Measurements from ENCODE around the gene TOMM34. TPM values are rescaled to one million over a fixed set of nuclear protein-coding genes. Genes with fewer than 3 reads are reported as not detected.
A peak's percentile ranks its signal among the peaks of the same experiment; 100 is the strongest.

TOMM34 gene
- total RNA-seq, 1 donor from 2014 or later: 27.3 TPM

- Histone ChIP-seq H3K79me2 (ENCODE audit: low read depth) (peaks cover under 1% of the 10 kb centered on the region), H3K9ac (no peak overlapping the region), H3K9me3 (ENCODE audit: low read depth) (no peaks in the 10 kb centered on the region), H3K4me3 (no peak overlapping the region), H3K27me3 (no peaks in the 10 kb centered on the region), H2AFZ (replicated peaks) (no peak overlapping the region), H3K4me2 (no peak overlapping the region), H4K20me1 (ENCODE audit: low read depth) (peaks cover 12% of the 10 kb centered on the region), H3K36me3 (no peaks in the 10 kb centered on the region), H3K27ac (no peak overlapping the region), H3K4me1 (no peaks in the 10 kb centered on the region), H3F3A (ENCODE audit: low read depth) (peaks cover 9% of the 10 kb centered on the region)
- Mint-ChIP-seq H3K36me3 (peaks cover 11% of the 10 kb centered on the region), H3K4me3 (no peak overlapping the region), H3K4me1 (no peaks in the 10 kb centered on the region), H3K27ac (no peak overlapping the region), H3K9me3 (no peaks in the 10 kb centered on the region), H3K27me3 (ENCODE audit: insufficient read depth, low read depth) (no peaks in the 10 kb centered on the region)
- DNase-seq (ENCODE audit: low spot score): no peak
- TF ChIP-seq EZH2 (IDR thresholded peaks at IDR 0.05) (no peak), EZH2phosphoT487 (IDR thresholded peaks at IDR 0.05) (no peak)
- TF ChIP-seq, protein P1, sequence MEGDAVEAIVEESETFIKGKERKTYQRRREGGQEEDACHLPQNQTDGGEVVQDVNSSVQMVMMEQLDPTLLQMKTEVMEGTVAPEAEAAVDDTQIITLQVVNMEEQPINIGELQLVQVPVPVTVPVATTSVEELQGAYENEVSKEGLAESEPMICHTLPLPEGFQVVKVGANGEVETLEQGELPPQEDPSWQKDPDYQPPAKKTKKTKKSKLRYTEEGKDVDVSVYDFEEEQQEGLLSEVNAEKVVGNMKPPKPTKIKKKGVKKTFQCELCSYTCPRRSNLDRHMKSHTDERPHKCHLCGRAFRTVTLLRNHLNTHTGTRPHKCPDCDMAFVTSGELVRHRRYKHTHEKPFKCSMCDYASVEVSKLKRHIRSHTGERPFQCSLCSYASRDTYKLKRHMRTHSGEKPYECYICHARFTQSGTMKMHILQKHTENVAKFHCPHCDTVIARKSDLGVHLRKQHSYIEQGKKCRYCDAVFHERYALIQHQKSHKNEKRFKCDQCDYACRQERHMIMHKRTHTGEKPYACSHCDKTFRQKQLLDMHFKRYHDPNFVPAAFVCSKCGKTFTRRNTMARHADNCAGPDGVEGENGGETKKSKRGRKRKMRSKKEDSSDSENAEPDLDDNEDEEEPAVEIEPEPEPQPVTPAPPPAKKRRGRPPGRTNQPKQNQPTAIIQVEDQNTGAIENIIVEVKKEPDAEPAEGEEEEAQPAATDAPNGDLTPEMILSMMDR (IDR thresholded peaks at IDR 0.05): no peak
These were observed 42.8 kb downstream of the TOMM34 start for GRCh38 chr20:44917399-44917798.

DNA sequence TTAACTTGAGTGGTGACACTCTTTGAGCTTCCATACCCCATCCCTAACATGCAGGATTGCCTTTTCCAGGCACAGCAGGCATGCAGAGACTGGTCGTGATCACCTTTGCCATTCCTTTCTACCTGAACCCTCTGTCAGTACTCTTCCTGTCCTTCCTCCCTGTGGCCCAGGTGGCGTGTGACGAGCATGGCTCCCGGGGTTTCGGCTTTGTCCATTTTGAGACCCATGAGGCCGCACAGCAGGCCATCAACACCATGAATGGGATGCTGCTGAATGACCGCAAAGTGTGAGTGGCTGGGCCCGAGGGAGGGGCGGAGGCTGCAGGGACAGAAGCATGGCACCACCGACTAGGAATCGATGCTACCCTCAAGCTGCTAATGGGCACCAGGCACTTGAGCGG, 43.6 kb downstream of the TOMM34 start:
- Histone ChIP-seq H3K4me2 (no peak overlapping the region), H3F3A (ENCODE audit: low read depth) (peaks cover 9% of the 10 kb centered on the region), H3K9me3 (ENCODE audit: low read depth) (no peaks in the 10 kb centered on the region), H4K20me1 (ENCODE audit: low read depth) (peaks cover 12% of the 10 kb centered on the region), H3K4me3 (no peak overlapping the region), H3K36me3 (no peaks in the 10 kb centered on the region), H3K27ac (no peak overlapping the region), H3K9ac (no peak overlapping the region), H2AFZ (replicated peaks) (no peak overlapping the region), H3K79me2 (ENCODE audit: low read depth) (peaks cover 7% of the 10 kb centered on the region), H3K4me1 (peaks cover 4% of the 10 kb centered on the region), H3K27me3 (no peaks in the 10 kb centered on the region)
- Mint-ChIP-seq H3K36me3 (peaks cover 11% of the 10 kb centered on the region), H3K27ac (no peak overlapping the region), H3K4me3 (no peak overlapping the region), H3K9me3 (no peaks in the 10 kb centered on the region), H3K4me1 (peaks cover 2% of the 10 kb centered on the region), H3K27me3 (ENCODE audit: insufficient read depth, low read depth) (no peaks in the 10 kb centered on the region)
- DNase-seq (ENCODE audit: low spot score): peak; percentile 15
- TF ChIP-seq, protein P1 (IDR thresholded peaks at IDR 0.05): no peak
- no peak for TF ChIP-seq EZH2 (IDR thresholded peaks at IDR 0.05)
- no peak for TF ChIP-seq EZH2phosphoT487 (IDR thresholded peaks at IDR 0.05)

DNA sequence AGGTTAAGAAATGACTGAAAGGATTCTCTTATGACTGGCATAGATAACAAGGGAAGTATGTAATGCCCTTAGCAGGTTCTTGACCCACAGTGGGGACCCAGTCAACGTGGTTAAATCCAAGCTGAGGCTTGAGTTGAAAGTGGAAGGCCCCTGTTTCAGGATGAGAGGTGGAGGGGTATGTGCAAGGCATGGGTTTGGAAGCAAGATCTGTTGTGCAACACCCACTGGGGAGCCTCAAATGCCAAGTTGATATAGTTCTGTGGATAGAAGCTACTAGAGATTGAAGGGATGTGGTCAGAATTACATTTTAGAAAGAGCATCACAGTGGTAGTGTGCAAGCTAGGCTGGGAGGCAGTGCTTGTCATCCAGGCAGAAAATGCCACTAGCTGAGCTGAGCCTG, 45.3 kb downstream of the TOMM34 start:
- H3K9me3 Mint-ChIP-seq: no peaks in the 10 kb centered on the region
- no peaks in the 10 kb centered on the region for H3K27me3 Mint-ChIP-seq (ENCODE audit: insufficient read depth, low read depth)
- DNase-seq (ENCODE audit: low spot score): no peak
- Histone ChIP-seq H3K79me2 (ENCODE audit: low read depth) (peaks cover 7% of the 10 kb centered on the region), H3K4me3 (no peak overlapping the region), H3K9ac (no peak overlapping the region), H3K4me1 (peaks cover 5% of the 10 kb centered on the region), H3K4me2 (no peak overlapping the region), H3K27ac (no peak overlapping the region), H3K36me3 (no peaks in the 10 kb centered on the region), H4K20me1 (ENCODE audit: low read depth) (peaks cover 12% of the 10 kb centered on the region), H2AFZ (replicated peaks) (no peak overlapping the region), H3K9me3 (ENCODE audit: low read depth) (no peaks in the 10 kb centered on the region), H3F3A (ENCODE audit: low read depth) (peaks cover 22% of the 10 kb centered on the region), H3K27me3 (no peaks in the 10 kb centered on the region)
- peaks cover 6% of the 10 kb centered on the region for H3K4me1 Mint-ChIP-seq
- no peak overlapping the region for H3K4me3 Mint-ChIP-seq
- peaks cover 11% of the 10 kb centered on the region for H3K36me3 Mint-ChIP-seq
- H3K27ac Mint-ChIP-seq: no peak overlapping the region
- TF ChIP-seq, protein P1 (IDR thresholded peaks at IDR 0.05): no peak
- TF ChIP-seq EZH2 (IDR thresholded peaks at IDR 0.05) (no peak), EZH2phosphoT487 (IDR thresholded peaks at IDR 0.05) (no peak)
